Esophagus muscularis mucosa (tissue), 3 donors: ENCODE data around the gene LPO.

Source experiments
- POLR2AphosphoS5 ChIP-seq, 2 donors: sonication (generic); formaldehyde crosslinking; IDR thresholded peaks; one replicate each; pipeline ENCODE4 v1.6.1; 2017; ENCODE audit warnings: antibody characterized with exemption in 2 of 2
- TF ChIP-seq, protein P1 (sequence below), 3 experiments: fragments of 200-600 bp in 2 of 3; fragments of 450-650 bp in 1 of 3; sonication (generic) in 2 of 3; IDR thresholded peaks; one replicate each; pipeline ENCODE4 v1.5.1; 2017 to 2019; ENCODE audit warnings: antibody characterized with exemption in 3 of 3, mild to moderate bottlenecking in 2 of 3, moderate library complexity in 1 of 3

DNA sequence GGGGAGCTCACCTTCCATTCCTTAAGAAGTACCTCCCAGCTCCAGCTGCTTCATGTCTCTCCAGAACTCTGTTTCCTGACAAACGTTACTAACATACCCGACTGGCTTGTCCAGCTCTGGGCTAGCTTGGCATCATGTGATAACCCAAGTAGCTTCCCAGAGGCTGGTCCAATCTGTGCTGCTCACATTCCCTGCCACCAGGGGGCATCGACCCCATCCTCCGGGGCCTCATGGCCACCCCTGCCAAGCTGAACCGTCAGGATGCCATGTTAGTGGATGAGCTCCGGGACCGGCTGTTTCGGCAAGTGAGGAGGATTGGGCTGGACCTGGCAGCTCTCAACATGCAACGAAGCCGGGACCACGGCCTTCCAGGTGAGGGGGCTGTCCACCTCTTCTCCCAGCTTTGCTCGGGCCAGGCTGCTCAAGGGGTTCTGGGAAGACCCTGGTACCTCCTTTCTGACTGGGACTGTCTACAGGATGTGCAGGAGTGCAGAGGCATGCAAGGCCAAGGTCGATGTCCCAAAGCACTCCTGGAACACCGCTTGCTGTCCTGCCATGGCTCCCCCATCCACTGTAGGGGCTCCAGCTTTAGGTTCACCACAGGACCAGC lies 38.3 kb upstream of the LPO start:
- TF ChIP-seq, protein P1, sequence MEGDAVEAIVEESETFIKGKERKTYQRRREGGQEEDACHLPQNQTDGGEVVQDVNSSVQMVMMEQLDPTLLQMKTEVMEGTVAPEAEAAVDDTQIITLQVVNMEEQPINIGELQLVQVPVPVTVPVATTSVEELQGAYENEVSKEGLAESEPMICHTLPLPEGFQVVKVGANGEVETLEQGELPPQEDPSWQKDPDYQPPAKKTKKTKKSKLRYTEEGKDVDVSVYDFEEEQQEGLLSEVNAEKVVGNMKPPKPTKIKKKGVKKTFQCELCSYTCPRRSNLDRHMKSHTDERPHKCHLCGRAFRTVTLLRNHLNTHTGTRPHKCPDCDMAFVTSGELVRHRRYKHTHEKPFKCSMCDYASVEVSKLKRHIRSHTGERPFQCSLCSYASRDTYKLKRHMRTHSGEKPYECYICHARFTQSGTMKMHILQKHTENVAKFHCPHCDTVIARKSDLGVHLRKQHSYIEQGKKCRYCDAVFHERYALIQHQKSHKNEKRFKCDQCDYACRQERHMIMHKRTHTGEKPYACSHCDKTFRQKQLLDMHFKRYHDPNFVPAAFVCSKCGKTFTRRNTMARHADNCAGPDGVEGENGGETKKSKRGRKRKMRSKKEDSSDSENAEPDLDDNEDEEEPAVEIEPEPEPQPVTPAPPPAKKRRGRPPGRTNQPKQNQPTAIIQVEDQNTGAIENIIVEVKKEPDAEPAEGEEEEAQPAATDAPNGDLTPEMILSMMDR (IDR thresholded peaks at IDR 0.05) = peak in 1 of 3 experiments; percentile 44
- TF ChIP-seq POLR2AphosphoS5 (IDR thresholded peaks at IDR 0.05) = no peak
